GM19043 (cell line): ENCODE data around the gene FBXO10.
"Not testable (repeated sequence)": the region's sequence is repeated elsewhere in the genome, so short reads cannot be mapped to it uniquely, and the experiment has no call there.

Experiments
- ATAC-seq: cut with Tn5 transposase; IDR thresholded peaks from one replicate; pipeline ENCODE4 v1.9.1; 2021; ENCODE audit warnings: low read depth; ENCODE audit not compliant: unreplicated experiment

FBXO10 gene

GRCh38 chr9:37575921-37576721 lies at the start of gene FBXO10:
Gene FBXO10 (minus strand): TSS chr9:37576380. CDS start chr9:37541768, 34,612 bp downstream.
- peak; percentile 63 for ATAC-seq

GRCh38 chr9:37625758-37626147 lies 49.6 kb upstream of the FBXO10 start:
- no peak for ATAC-seq

GRCh38 chr9:37625036-37625757 lies 49.0 kb upstream of the FBXO10 start:
- ATAC-seq = no peak

GRCh38 chr9:37624073-37624472 lies 47.9 kb upstream of the FBXO10 start:
- ATAC-seq = no peak

GRCh38 chr9:37623267-37623666 lies 47.1 kb upstream of the FBXO10 start:
- ATAC-seq = no peak

- ATAC-seq = no peak
Measured at GRCh38 chr9:37622462-37622861, 46.3 kb upstream of the FBXO10 start.

- no peak for ATAC-seq
Measured at GRCh38 chr9:37621273-37622121, 45.3 kb upstream of the FBXO10 start.

GRCh38 chr9:37620396-37620795 lies 44.2 kb upstream of the FBXO10 start:
- ATAC-seq = no peak

GRCh38 chr9:37619806-37620205 lies 43.6 kb upstream of the FBXO10 start:
- no peak for ATAC-seq

GRCh38 chr9:37618817-37619216 lies 42.6 kb upstream of the FBXO10 start:
- ATAC-seq = no peak

GRCh38 chr9:37617832-37618231 lies 41.7 kb upstream of the FBXO10 start:
- ATAC-seq = no peak

- ATAC-seq = no peak
Measured at GRCh38 chr9:37617161-37617560, 41.0 kb upstream of the FBXO10 start.

- ATAC-seq = no peak
Measured at GRCh38 chr9:37611961-37612360, 35.8 kb upstream of the FBXO10 start.

- no peak for ATAC-seq
Measured at GRCh38 chr9:37611014-37611413, 34.8 kb upstream of the FBXO10 start.

GRCh38 chr9:37609735-37610397 lies 33.7 kb upstream of the FBXO10 start:
- ATAC-seq = no peak

- ATAC-seq = no peak
Measured at GRCh38 chr9:37608250-37608649, 32.1 kb upstream of the FBXO10 start.

- ATAC-seq = no peak
Measured at GRCh38 chr9:37604296-37604695, 28.1 kb upstream of the FBXO10 start.

GRCh38 chr9:37602817-37603216 lies 26.6 kb upstream of the FBXO10 start:
- no peak for ATAC-seq

- not testable (repeated sequence) for ATAC-seq
Measured at GRCh38 chr9:37602061-37602460, 25.9 kb upstream of the FBXO10 start.

GRCh38 chr9:37596504-37596903 lies 20.3 kb upstream of the FBXO10 start:
- ATAC-seq = no peak
